Renal cortical epithelial cell (primary cell): ENCODE results near the gene CHAF1B. TPM values are rescaled to one million over a fixed set of nuclear protein-coding genes. Genes with fewer than 3 reads are reported as not detected.

Experiments used
- DNase-seq: peaks from one replicate; pipeline ENCODE4 v3.0.0-alpha.2; 2011; ENCODE audit warnings: low read depth
- total RNA-seq: library from RNA; depleted of rRNA; stranded (reverse); fragments of >200 nt; gene quantifications from 2 replicates; pipeline ENCODE4 v1.2.3, GENCODE V29; 2014

The CHAF1B gene
- total RNA-seq, 1 donor from 2014 or later = 0.70 TPM

DNA sequence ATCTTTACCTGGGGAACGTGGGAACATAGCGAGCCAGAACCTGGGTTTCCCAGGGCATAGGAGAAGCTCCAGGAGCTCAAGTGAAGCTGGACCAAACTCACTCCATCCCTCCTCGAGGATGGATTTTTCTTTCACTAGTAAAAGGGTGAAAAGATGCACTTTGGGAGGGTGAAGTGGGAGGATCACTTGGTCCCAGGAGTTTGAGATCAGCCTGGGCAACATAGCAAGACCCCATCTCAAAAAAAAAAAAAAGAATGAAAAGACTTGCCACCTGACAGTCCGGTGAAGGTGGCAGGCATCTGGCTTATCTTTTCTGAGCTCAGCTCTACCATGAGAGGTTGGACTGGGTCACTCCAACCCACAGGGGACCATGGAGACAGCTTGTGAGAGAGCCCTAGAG is 42.3 kb downstream of the CHAF1B start:
- no peak for DNase-seq

DNA sequence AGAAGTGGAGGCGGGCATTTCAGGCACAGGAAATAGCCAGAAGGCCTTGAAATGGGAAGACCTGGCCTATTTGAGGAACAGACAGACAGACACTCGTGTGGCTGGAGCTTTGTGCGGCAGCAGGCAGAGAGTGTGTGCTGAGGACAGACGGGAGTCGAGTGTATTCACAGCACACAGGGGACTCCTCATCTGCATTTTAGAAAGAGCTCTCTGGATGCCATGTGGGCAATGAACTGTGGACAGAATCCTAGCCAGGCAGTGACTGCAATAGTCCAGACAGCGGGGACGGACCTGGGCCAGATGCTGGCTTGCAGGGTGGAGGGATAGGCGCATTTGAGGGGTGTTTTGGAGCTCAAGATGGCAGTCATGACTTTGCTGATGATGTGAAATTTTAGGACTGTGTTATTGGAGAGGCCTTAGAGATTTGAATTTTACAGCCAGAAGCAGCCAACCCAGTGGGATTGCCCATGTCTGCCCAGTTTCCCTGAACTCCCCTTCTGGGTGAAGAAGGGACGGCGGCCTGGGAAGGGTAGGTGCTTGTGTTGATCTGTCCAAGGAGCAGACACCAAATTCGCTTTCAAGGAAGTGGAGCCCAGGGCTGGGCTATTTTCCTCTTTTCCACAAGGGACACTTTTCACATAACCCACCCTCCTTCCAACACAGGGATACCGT is 43.7 kb downstream of the CHAF1B start:
- DNase-seq = peak; percentile 90

GRCh38 chr21:36429947-36430546 is 44.9 kb downstream of the CHAF1B start:
- DNase-seq = peak; percentile 100

- peak; percentile 51 for DNase-seq
These were observed 45.6 kb downstream of the CHAF1B start for GRCh38 chr21:36430841-36431240.

- no peak for DNase-seq
These were observed 46.1 kb downstream of the CHAF1B start for GRCh38 chr21:36431252-36431651.

GRCh38 chr21:36433059-36433709 is 48.0 kb downstream of the CHAF1B start:
- DNase-seq = peak; percentile 64

DNA sequence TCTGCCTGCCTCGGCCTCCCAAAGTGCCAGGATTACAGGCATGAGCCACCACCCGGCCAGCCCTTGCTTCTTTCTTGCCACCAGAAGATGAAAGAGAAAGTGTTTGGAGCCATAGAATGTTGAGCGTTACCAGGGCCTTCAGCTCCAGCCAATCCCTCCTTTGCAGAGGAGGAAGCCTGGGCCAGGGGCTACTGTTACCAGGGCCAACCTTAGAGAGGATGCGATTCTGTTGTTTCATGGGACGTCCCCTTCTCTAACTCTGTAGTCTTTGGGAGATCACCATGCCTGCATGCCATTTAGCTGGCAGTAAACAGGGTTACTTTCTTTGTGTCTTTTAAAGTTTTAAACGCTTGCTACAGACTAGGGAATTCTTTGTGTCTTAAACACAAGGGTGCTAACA is 49.0 kb downstream of the CHAF1B start:
- no peak for DNase-seq

GRCh38 chr21:36436829-36437744 is 51.9 kb downstream of the CHAF1B start:
- DNase-seq = no peak

- DNase-seq = no peak
These were observed 52.5 kb downstream of the CHAF1B start for GRCh38 chr21:36437745-36438128.

- no peak for DNase-seq
These were observed 56.5 kb downstream of the CHAF1B start for GRCh38 chr21:36441715-36442114.

DNA sequence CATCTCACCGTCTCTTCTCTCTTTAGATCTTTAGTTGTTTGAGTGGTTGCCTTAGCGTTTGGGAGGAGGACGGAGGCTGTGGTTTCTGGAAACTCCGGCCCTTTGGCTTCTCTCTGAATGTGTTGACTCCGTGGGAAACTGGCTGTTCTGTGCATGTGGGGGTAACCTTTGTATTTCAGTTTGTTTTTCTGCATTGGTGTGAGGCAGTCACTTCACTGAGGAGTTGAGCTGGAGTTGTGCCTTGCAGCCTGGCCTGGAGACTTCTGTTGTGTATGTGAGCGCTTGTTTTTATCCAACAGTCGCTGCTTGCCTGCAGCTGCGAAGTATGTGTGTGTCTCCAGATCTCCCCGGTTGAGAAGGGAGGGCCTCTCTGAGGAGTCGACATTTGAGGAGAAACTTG is 61.1 kb downstream of the CHAF1B start:
- no peak for DNase-seq

GRCh38 chr21:36450511-36450910 is 65.3 kb downstream of the CHAF1B start:
- DNase-seq = no peak

DNA sequence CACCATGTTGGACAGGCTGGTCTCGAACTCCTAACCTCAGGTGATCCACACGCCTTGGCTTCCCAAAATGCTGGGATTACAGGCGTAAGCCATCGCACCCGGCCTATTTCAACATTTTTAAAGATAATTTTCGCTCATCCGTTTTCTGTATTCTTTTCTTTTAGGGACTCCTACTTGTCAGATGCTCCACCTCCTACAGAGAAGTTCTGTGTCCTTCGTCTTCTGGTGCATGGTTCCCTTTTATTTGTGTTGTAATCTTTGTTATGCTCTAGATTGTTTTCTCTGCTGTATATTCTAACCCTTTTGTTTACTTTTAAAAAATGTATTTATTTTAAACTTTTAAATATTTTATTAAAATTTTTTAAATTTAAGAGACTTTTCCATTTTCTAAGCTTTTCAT is 66.3 kb downstream of the CHAF1B start:
- no peak for DNase-seq

DNA sequence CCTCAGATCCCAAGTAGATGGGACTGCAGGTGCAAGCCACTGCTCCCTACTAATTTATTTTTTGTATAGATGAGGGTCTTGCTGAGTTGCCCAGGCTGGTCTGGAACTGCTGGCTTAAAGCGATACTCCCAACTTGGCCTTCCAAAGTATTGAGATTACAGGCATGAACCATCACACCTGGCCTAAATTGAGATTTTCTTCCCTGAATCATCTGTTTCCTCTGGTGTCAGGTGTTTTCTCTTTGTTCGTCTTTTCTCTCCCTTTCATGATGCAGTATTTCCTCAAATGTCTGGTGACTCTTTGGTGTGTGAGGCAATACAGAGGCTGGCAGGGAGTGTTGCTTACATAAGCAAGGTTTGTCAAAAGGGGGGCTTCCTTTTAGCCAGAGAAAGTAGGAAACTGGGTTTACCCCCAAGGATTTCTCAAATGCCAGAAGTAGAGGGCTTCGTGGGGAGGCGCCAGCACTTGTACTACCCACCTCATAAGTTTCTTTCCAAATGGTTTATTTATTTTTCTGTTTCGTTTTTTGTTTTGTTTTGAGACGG is 67.2 kb downstream of the CHAF1B start:
- no peak for DNase-seq

GRCh38 chr21:36454093-36454531 is 68.9 kb downstream of the CHAF1B start:
- DNase-seq = peak; percentile 93

- no peak for DNase-seq
These were observed 69.5 kb downstream of the CHAF1B start for GRCh38 chr21:36454706-36455105.

DNA sequence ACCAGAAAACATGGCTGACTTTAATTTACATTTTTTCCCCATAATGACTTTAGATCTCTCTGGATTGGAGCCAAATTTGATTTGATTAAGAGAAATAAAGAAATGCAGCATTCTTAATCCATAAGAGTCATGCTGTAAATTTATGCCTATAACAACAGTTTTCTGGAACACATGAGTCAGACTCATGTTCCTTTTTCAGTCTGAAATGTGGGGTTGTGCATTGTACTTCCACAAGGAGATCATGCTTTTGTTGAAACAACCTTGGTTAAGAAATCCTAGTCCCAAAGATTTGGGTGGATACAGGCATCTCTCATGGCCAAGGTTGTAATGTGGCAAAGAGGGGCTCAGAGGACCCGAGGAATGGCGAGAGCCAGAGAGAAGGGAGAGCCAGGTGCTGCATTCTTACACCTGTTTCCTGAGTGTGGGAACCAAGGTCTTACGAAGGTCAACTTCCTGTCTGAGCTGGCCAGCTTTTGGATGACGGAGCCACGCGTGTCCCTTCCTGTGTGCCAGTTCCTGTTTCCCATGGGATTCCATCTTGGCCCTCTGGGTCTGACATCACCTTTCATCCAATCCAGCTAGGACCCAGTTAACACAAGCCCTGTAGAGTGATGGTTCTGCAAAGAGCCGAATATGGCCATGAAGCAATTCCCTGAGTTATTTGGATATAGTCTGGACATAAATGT is 71.7 kb downstream of the CHAF1B start:
- DNase-seq = peak; percentile 60

GRCh38 chr21:36459098-36459497 is 73.9 kb downstream of the CHAF1B start:
- DNase-seq = no peak

GRCh38 chr21:36460866-36461265 is 75.7 kb downstream of the CHAF1B start:
- no peak for DNase-seq

- DNase-seq = no peak
These were observed 76.2 kb downstream of the CHAF1B start for GRCh38 chr21:36461277-36461917.
